ENCODE results near the gene MYBPC3.

DNA sequence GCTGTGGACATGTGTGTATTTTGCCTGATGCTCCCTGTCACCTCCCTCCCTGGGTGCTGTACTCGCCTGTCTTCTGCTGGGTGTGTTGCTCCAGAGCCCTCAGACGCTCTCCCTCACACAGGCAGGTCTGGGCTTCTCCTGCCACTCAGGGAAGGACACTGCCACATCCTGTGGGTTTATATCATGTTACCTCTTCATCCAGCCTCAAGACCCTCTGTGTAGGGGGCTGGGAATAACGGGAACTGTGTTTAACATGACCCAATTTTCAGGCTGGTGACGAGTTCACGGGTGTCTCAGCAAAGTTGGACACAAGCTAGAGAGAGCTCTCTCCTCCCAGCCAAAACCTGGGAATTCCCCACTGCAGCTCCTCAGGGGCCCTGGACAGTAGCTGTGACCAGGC, 24.6 kb downstream of the MYBPC3 start:
- TF ChIP-seq, protein P1, sequence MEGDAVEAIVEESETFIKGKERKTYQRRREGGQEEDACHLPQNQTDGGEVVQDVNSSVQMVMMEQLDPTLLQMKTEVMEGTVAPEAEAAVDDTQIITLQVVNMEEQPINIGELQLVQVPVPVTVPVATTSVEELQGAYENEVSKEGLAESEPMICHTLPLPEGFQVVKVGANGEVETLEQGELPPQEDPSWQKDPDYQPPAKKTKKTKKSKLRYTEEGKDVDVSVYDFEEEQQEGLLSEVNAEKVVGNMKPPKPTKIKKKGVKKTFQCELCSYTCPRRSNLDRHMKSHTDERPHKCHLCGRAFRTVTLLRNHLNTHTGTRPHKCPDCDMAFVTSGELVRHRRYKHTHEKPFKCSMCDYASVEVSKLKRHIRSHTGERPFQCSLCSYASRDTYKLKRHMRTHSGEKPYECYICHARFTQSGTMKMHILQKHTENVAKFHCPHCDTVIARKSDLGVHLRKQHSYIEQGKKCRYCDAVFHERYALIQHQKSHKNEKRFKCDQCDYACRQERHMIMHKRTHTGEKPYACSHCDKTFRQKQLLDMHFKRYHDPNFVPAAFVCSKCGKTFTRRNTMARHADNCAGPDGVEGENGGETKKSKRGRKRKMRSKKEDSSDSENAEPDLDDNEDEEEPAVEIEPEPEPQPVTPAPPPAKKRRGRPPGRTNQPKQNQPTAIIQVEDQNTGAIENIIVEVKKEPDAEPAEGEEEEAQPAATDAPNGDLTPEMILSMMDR (IDR thresholded peaks at IDR 0.05; ENCODE audit: insufficient read depth, low read depth, low read length): no peak
- TF ChIP-seq EZH2 (IDR thresholded peaks at IDR 0.05; ENCODE audit: insufficient read depth, low read length): no peak
